ENCODE results near the gene SMAP1.

SMAP1 gene

DNA sequence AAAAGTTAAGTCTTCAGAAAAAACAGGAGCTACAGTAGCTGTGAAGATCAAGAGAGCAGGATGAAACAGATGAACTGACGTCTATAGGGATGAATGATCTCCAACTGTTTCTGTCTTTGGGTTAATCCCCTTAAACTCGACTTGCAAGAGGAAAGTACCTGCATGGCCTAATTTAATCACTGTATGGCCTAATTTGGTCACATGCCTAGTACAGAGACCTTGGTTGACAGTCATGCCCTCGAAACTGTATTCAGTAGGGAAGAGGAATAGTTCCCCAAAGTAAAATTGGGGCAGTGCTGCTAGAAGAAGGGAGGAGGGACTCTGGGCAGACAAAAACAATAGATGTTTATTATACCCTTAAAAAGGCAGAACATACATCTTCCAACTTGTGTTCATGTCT, 10.0 kb upstream of the SMAP1 start:
- H3K27ac ChIP-seq, result peak overlapping the region; percentile 21; the same call in 1 of the 2 replicates
- H3K4me3 ChIP-seq (ENCODE audit: low read depth, low read length), result no peak overlapping the region
- H3K27me3 ChIP-seq (ENCODE audit: insufficient read depth, low read depth, severe bottlenecking), result no peaks in the 10 kb centered on the region
- TF ChIP-seq, protein P1, sequence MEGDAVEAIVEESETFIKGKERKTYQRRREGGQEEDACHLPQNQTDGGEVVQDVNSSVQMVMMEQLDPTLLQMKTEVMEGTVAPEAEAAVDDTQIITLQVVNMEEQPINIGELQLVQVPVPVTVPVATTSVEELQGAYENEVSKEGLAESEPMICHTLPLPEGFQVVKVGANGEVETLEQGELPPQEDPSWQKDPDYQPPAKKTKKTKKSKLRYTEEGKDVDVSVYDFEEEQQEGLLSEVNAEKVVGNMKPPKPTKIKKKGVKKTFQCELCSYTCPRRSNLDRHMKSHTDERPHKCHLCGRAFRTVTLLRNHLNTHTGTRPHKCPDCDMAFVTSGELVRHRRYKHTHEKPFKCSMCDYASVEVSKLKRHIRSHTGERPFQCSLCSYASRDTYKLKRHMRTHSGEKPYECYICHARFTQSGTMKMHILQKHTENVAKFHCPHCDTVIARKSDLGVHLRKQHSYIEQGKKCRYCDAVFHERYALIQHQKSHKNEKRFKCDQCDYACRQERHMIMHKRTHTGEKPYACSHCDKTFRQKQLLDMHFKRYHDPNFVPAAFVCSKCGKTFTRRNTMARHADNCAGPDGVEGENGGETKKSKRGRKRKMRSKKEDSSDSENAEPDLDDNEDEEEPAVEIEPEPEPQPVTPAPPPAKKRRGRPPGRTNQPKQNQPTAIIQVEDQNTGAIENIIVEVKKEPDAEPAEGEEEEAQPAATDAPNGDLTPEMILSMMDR (IDR thresholded peaks at IDR 0.05; ENCODE audit: low read depth, low read length), result no peak
- peak; percentile 24 for DNase-seq
- no peaks in the 10 kb centered on the region for H3K9me3 ChIP-seq (ENCODE audit: severe bottlenecking)
- H3K36me3 ChIP-seq, result no peaks in the 10 kb centered on the region

DNA sequence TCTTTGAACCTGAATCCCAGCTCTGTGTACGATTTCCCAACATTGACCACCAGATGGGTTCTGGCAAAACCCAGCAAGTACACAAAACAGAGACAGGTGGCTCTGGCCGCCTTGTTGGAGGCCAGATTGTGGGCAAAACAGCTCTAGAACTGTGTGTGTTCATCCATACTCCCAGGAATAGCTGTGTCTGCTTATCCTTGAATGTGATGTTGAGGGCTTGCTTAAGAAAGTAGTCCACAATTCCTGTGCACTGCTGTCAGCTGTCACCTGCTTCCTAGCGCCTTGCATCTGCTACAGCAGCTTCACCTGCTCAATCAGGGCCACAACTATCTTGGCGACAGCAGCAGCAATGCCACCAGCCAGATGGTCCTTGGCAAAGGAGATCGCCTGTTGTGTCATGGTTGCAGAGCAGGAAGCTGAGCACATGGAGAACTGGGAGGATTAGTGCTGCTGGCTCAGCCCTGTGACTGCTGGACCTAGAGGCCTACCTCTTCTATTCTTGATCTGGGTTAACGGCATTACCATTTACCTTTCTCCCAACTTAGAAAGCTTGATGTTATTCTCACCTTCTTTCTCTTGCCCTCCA, 3.7 kb upstream of the SMAP1 start:
- TF ChIP-seq, protein P1 (IDR thresholded peaks at IDR 0.05; ENCODE audit: low read depth, low read length), result no peak
- Histone ChIP-seq H3K9me3 (ENCODE audit: severe bottlenecking) (peaks cover 3% of the 10 kb centered on the region), H3K27me3 (ENCODE audit: insufficient read depth, low read depth, severe bottlenecking) (no peaks in the 10 kb centered on the region), H3K4me3 (ENCODE audit: low read depth, low read length) (no peak overlapping the region), H3K36me3 (peaks cover 3% of the 10 kb centered on the region; the same call in 1 of the 2 replicates), H3K27ac (no peak overlapping the region)
- DNase-seq, result peak; percentile 46

DNA sequence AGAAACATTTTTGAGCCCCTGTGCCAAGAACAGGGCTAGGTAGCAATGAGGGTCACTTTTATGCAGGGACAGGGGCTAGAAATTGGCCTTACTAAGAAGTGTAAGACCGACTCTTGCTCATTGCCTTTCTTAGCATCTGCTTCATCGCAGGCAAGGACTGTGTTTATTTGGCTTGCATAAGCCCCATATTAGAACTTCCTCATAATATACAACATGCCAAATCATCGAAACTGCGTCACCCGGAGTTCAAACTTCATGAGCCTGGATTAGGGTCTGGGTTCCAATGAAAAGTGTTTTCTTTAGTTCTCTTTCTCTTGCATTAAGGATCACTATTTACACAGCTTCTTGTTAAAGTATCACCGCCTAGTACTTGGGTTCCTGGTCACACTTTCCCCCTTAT, 977 bp upstream of the SMAP1 start:
- TF ChIP-seq, protein P1 (IDR thresholded peaks at IDR 0.05; ENCODE audit: low read depth, low read length), result no peak
- peak overlapping the region; percentile 80; the same call in 1 of the 2 replicates for H3K4me3 ChIP-seq (ENCODE audit: low read depth, low read length)
- peak overlapping the region; percentile 95; the same call in 1 of the 2 replicates for H3K27ac ChIP-seq
- H3K9me3 ChIP-seq (ENCODE audit: severe bottlenecking), result peaks cover 3% of the 10 kb centered on the region
- H3K36me3 ChIP-seq, result peaks cover 3% of the 10 kb centered on the region; the same call in 1 of the 2 replicates
- H3K27me3 ChIP-seq (ENCODE audit: insufficient read depth, low read depth, severe bottlenecking), result no peaks in the 10 kb centered on the region
- no peak for DNase-seq

GRCh38 chr6:70667256-70667710, 400 bp upstream of the SMAP1 start:
- H3K36me3 ChIP-seq, result peaks cover 3% of the 10 kb centered on the region; the same call in 1 of the 2 replicates
- H3K27me3 ChIP-seq (ENCODE audit: insufficient read depth, low read depth, severe bottlenecking), result no peaks in the 10 kb centered on the region
- no peak for DNase-seq
- peak overlapping the region; percentile 95 for H3K27ac ChIP-seq
- TF ChIP-seq, protein P1 (IDR thresholded peaks at IDR 0.05; ENCODE audit: low read depth, low read length), result no peak
- H3K4me3 ChIP-seq (ENCODE audit: low read depth, low read length), result peak overlapping the region; percentile 80
- peaks cover 3% of the 10 kb centered on the region for H3K9me3 ChIP-seq (ENCODE audit: severe bottlenecking)

DNA sequence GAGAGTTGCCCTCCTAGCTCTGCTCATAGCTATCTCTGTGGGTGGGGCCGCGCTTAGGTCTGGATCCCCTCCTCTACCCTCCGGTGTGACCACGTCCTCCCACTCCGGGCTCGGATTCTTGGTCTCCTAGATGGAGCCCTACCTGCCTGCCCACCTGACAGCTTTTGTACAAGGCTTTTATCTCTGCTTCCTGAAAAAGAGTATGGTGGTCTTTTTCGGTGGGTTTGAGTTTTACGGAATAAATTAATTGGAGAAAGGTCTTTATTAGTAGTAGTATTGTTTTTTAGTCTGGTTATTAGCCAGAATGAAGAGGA, 773 bp downstream of the SMAP1 start:
- H3K27ac ChIP-seq, result peak overlapping the region; percentile 95
- peaks cover 3% of the 10 kb centered on the region; the same call in 1 of the 2 replicates for H3K36me3 ChIP-seq
- H3K4me3 ChIP-seq (ENCODE audit: low read depth, low read length), result peak overlapping the region; percentile 80
- H3K27me3 ChIP-seq (ENCODE audit: insufficient read depth, low read depth, severe bottlenecking), result no peaks in the 10 kb centered on the region
- TF ChIP-seq, protein P1 (IDR thresholded peaks at IDR 0.05; ENCODE audit: low read depth, low read length), result no peak
- peaks cover under 1% of the 10 kb centered on the region for H3K9me3 ChIP-seq (ENCODE audit: severe bottlenecking)
- DNase-seq, result no peak

- peak overlapping the region; percentile 80 for H3K4me3 ChIP-seq (ENCODE audit: low read depth, low read length)
- DNase-seq, result no peak
- peaks cover 3% of the 10 kb centered on the region; the same call in 1 of the 2 replicates for H3K36me3 ChIP-seq
- no peaks in the 10 kb centered on the region for H3K27me3 ChIP-seq (ENCODE audit: insufficient read depth, low read depth, severe bottlenecking)
- TF ChIP-seq, protein P1 (IDR thresholded peaks at IDR 0.05; ENCODE audit: low read depth, low read length), result no peak
- no peaks in the 10 kb centered on the region for H3K9me3 ChIP-seq (ENCODE audit: severe bottlenecking)
- H3K27ac ChIP-seq, result no peak overlapping the region
Observed at GRCh38 chr6:70669133-70669532, 1.4 kb downstream of the SMAP1 start.

All from WERI-Rb-1 (cell line).